HG02610 (cell line): ENCODE data around the gene MT4.

Source experiments
- ATAC-seq: cut with Tn5 transposase; IDR thresholded peaks from one replicate; pipeline ENCODE4 v1.9.1; 2021; ENCODE audit warnings: mild to moderate bottlenecking, moderate library complexity; ENCODE audit not compliant: unreplicated experiment

The MT4 gene

GRCh38 chr16:56618138-56618537 is 53.3 kb downstream of the MT4 start:
- ATAC-seq = no peak
